T-cell (primary cell): Measurements from ENCODE around the gene KCTD14. TPM values are rescaled to one million over a fixed set of nuclear protein-coding genes. Genes with fewer than 3 reads are reported as not detected.

Experiments used
- ATAC-seq, 4 experiments: fragments of 200-7000 bp in 3 of 4; fragments of 150-1000 bp in 1 of 4; cut with Tn5 transposase; replicated peaks in 1 of 4; 1 replicate in 3 of 4; 2 replicates in 1 of 4; pipeline ENCODE4 v1.10.0; 2021; ENCODE audit warnings: moderate library complexity in 3 of 4, mild to moderate bottlenecking in 2 of 4, moderate number of reproducible peaks in 1 of 4
- CTCF ChIA-PET, 2 donors: fragments of 300-600 bp; sonication (Branson Sonifier 250); formaldehyde crosslinking; loops; one replicate each; lab custom pipeline; 2022; ENCODE audit warnings: antibody characterized with exemption in 2 of 2; lab: Charles Lee
- POLR2A ChIA-PET, 2 donors: fragments of 300-600 bp; sonication (Branson Sonifier 250); formaldehyde crosslinking; loops; one replicate each; lab custom pipeline; 2022; ENCODE audit warnings: antibody characterized with exemption in 2 of 2; lab: Charles Lee
- DNase-seq, 35 experiments: peaks; one replicate each; pipeline versions ENCODE4 v3.0.0 to v3.0.0-alpha.2; 2013 to 2023
- H3K27ac ChIP-seq: one replicate; pipeline ENCODE4 v1.5.1; 2013; ENCODE audit warnings: low read length
- H3K27me3 ChIP-seq, 2 experiments: replicated peaks in 1 of 2; 1 replicate in 1 of 2; 2 replicates in 1 of 2; pipeline versions ENCODE4 v1.6.1 to v1.7.0; 2013; ENCODE audit warnings: low read length in 1 of 2, mixed read lengths in 1 of 2; ENCODE audit not compliant: control insufficient read depth in 2 of 2, insufficient read depth in 2 of 2; ENCODE audit errors: extremely low read depth in 1 of 2
- H3K36me3 ChIP-seq, 2 donors: 1 replicate in 1 of 2; 2 replicates in 1 of 2; pipeline versions ENCODE4 v1.6.1 to v1.7.0; 2013; ENCODE audit warnings: low read length in 1 of 2; ENCODE audit not compliant: control insufficient read depth in 2 of 2, insufficient read depth in 1 of 2; ENCODE audit errors: extremely low read depth in 1 of 2
- H3K4me1 ChIP-seq, 2 experiments: 1 replicate in 1 of 2; 2 replicates in 1 of 2; pipeline versions ENCODE4 v1.6.1 to v1.7.0; 2013; ENCODE audit warnings: low read length in 2 of 2, mixed read lengths in 1 of 2; ENCODE audit not compliant: insufficient read depth in 2 of 2, control insufficient read depth in 1 of 2; ENCODE audit errors: extremely low read depth in 1 of 2
- H3K4me3 ChIP-seq, 2 donors: 1 replicate in 1 of 2; 2 replicates in 1 of 2; pipeline versions ENCODE4 v1.5.1 to v1.7.0; 2013; ENCODE audit warnings: mild to moderate bottlenecking in 2 of 2, low read length in 1 of 2, moderate library complexity in 1 of 2; ENCODE audit not compliant: control insufficient read depth in 1 of 2; ENCODE audit errors: extremely low read depth in 1 of 2
- H3K9me3 ChIP-seq: 2 replicates; pipeline ENCODE4 v1.7.0; 2013
- H3K27ac Mint-ChIP-seq, 2 donors: one replicate each; pipeline ENCODE4 v1.8.0; 2020 to 2021; ENCODE audit warnings: mild to moderate bottlenecking in 2 of 2, mixed read lengths in 2 of 2
- H3K27me3 Mint-ChIP-seq, 2 donors: one replicate each; pipeline ENCODE4 v1.8.0; 2021 to 2022; ENCODE audit warnings: mixed read lengths in 2 of 2
- H3K36me3 Mint-ChIP-seq: one replicate; pipeline ENCODE4 v1.8.0; 2021; ENCODE audit warnings: mixed read lengths
- H3K4me1 Mint-ChIP-seq, 3 donors: one replicate each; pipeline ENCODE4 v1.8.0; 2020 to 2022; ENCODE audit warnings: mixed read lengths in 3 of 3, mild to moderate bottlenecking in 1 of 3
- H3K4me3 Mint-ChIP-seq, 3 donors: one replicate each; pipeline ENCODE4 v1.8.0; 2020 to 2022; ENCODE audit warnings: mild to moderate bottlenecking in 3 of 3, mixed read lengths in 3 of 3, moderate library complexity in 3 of 3
- H3K9me3 Mint-ChIP-seq, 3 donors: one replicate each; pipeline ENCODE4 v1.8.0; 2020 to 2022; ENCODE audit warnings: mixed read lengths in 3 of 3
- WGBS: methylation state at CpG from one replicate; pipeline ENCODE4 v1.1.5; 2013; ENCODE audit warnings: missing lambda C conversion rate; ENCODE audit not compliant: insufficient coverage; 5-methylcytosine and 5-hydroxymethylcytosine counted together
- total RNA-seq, 35 experiments: library from RNA in 6 of 35; stranded (reverse) in 6 of 35; fragments of 120-200 nt in 1 of 35; gene quantifications; one replicate each; pipeline versions ENCODE4 v1.2.1 to v1.2.4 and lab custom pipeline; 2013 to 2026

KCTD14 gene
- total RNA-seq, 5 donors from 2014 or later (not counting 1 experiment from before 2014, with no cell fraction given): 0.18 to 0.30 (median 0.23) TPM; not detected in 2

GRCh38 chr11:77967121-77967520, 56.0 kb downstream of the KCTD14 start:
- ATAC-seq (no peak), DNase-seq (no peak)
- ChIA-PET POLR2A (interaction anchor here in 1 of 2 donors (0.6 kb wide), 1 partner anchor 11 kb away, joined by 3 read pairs; no protein-coding TSS in a partner anchor), CTCF (no interaction called here)
- H3K27ac Mint-ChIP-seq: no peak overlapping the region
- H3K4me1 ChIP-seq: no peaks in the 10 kb centered on the region
- no peaks in the 10 kb centered on the region for H3K27me3 Mint-ChIP-seq
- no peaks in the 10 kb centered on the region for H3K4me1 Mint-ChIP-seq
- no peaks in the 10 kb centered on the region for H3K27me3 ChIP-seq
- no peak overlapping the region for H3K4me3 Mint-ChIP-seq
- H3K4me3 ChIP-seq: no peak overlapping the region
- H3K9me3 ChIP-seq: no peaks in the 10 kb centered on the region
- peaks cover 32% of the 10 kb centered on the region for H3K36me3 Mint-ChIP-seq
- peaks cover 0 to 7% of the 10 kb centered on the region in 2 donors for H3K36me3 ChIP-seq
- no peaks in the 10 kb centered on the region for H3K9me3 Mint-ChIP-seq
- H3K27ac ChIP-seq: no peak overlapping the region
- WGBS: no CpG with 5 or more reads among the region's 2 CpGs

GRCh38 chr11:77966338-77966737, 56.7 kb downstream of the KCTD14 start:
- CTCF ChIA-PET: no interaction called here
- Histone ChIP-seq H3K9me3 (no peaks in the 10 kb centered on the region), H3K4me3 (no peak overlapping the region), H3K27ac (no peak overlapping the region), H3K27me3 (no peaks in the 10 kb centered on the region), H3K4me1 (no peaks in the 10 kb centered on the region), H3K36me3 (peaks cover 0 to 7% of the 10 kb centered on the region in 2 donors)
- no CpG with 5 or more reads among the region's 2 CpGs for WGBS
- no peak overlapping the region for H3K4me3 Mint-ChIP-seq
- H3K4me1 Mint-ChIP-seq: no peaks in the 10 kb centered on the region
- POLR2A ChIA-PET: interaction anchor here in 1 of 2 donors (0.6 kb wide), 1 partner anchor 12 kb away, joined by 3 read pairs; no protein-coding TSS in a partner anchor
- no peak for ATAC-seq
- no peak for DNase-seq
- H3K36me3 Mint-ChIP-seq: peaks cover 35% of the 10 kb centered on the region
- H3K9me3 Mint-ChIP-seq: no peaks in the 10 kb centered on the region
- H3K27me3 Mint-ChIP-seq: no peaks in the 10 kb centered on the region
- no peak overlapping the region for H3K27ac Mint-ChIP-seq

Other genes with a start within 250 kb of the KCTD14 start
- gene RSF1, start 202.6 kb downstream of the KCTD14 start, total RNA-seq: 10 to 100 TPM; 81.5 to 96.8 (median 91.2) TPM
- 10 to 100 TPM in 2 of 5 donors, 1 to 10 TPM in 3; 4.0 to 11.1 (median 7.0) TPM for gene AAMDC, start 202.1 kb downstream of the KCTD14 start, total RNA-seq
- gene INTS4, start 28.6 kb downstream of the KCTD14 start, total RNA-seq: 10 to 100 TPM; 57.5 to 79.2 (median 62.6) TPM
- gene THRSP, start 40.6 kb upstream of the KCTD14 start, total RNA-seq: not detected
- gene NDUFC2, start 56.6 kb upstream of the KCTD14 start, total RNA-seq: 10 to 100 TPM; 40.8 to 93.8 (median 88.1) TPM
- 10 to 100 TPM; 23.1 to 34.1 (median 31.8) TPM for gene ALG8, start 116.3 kb upstream of the KCTD14 start, total RNA-seq
- 10 to 100 TPM in 2 of 5 donors, 1 to 10 TPM in 3; 3.4 to 13.2 (median 9.7) TPM for gene KCTD21, start 165.3 kb upstream of the KCTD14 start, total RNA-seq
- 10 to 100 TPM; 14.3 to 18.1 (median 15.4) TPM for gene USP35, start 165.6 kb upstream of the KCTD14 start, total RNA-seq